Subcutaneous abdominal adipose tissue (tissue), 5 donors: Measurements from ENCODE around the gene PEX16.
"Not testable (repeated sequence)": the region's sequence is repeated elsewhere in the genome, so short reads cannot be mapped to it uniquely, and the experiment has no call there.

ENCODE experiments used
- H3K27ac ChIP-seq: one replicate; pipeline ENCODE4 v1.7.0; 2013; ENCODE audit warnings: low read depth, mild to moderate bottlenecking, inconsistent platforms, low read length, moderate library complexity
- H3K27me3 ChIP-seq, 5 donors: one replicate each; pipeline ENCODE4 v1.7.0; 2013; ENCODE audit warnings: low read length in 5 of 5, inconsistent platforms in 1 of 5; ENCODE audit not compliant: control insufficient read depth in 5 of 5, insufficient read depth in 4 of 5
- H3K36me3 ChIP-seq, 5 donors: one replicate each; pipeline ENCODE4 v1.7.0; 2013; ENCODE audit warnings: low read length in 5 of 5; ENCODE audit not compliant: control insufficient read depth in 5 of 5, insufficient read depth in 5 of 5
- H3K4me1 ChIP-seq, 5 donors: one replicate each; pipeline ENCODE4 v1.7.0; 2013; ENCODE audit warnings: low read length in 5 of 5, mild to moderate bottlenecking in 3 of 5, moderate library complexity in 1 of 5; ENCODE audit not compliant: control insufficient read depth in 5 of 5, insufficient read depth in 5 of 5
- H3K4me3 ChIP-seq, 5 donors: one replicate each; pipeline ENCODE4 v1.7.0; 2013; ENCODE audit warnings: low read length in 5 of 5, low read depth in 1 of 5
- H3K9ac ChIP-seq, 5 donors: one replicate each; pipeline ENCODE4 v1.7.0; 2013; ENCODE audit warnings: low read length in 5 of 5, mild to moderate bottlenecking in 4 of 5, moderate library complexity in 3 of 5
- H3K9me3 ChIP-seq, 5 donors: one replicate each; pipeline ENCODE4 v1.7.0; 2013; ENCODE audit warnings: low read length in 5 of 5; ENCODE audit not compliant: control insufficient read depth in 5 of 5
- donor health status: healthy.
- donor health status: healthy.
- donor health status: healthy.
- donor health status: healthy.
- donor health status: healthy.

Gene PEX16

DNA sequence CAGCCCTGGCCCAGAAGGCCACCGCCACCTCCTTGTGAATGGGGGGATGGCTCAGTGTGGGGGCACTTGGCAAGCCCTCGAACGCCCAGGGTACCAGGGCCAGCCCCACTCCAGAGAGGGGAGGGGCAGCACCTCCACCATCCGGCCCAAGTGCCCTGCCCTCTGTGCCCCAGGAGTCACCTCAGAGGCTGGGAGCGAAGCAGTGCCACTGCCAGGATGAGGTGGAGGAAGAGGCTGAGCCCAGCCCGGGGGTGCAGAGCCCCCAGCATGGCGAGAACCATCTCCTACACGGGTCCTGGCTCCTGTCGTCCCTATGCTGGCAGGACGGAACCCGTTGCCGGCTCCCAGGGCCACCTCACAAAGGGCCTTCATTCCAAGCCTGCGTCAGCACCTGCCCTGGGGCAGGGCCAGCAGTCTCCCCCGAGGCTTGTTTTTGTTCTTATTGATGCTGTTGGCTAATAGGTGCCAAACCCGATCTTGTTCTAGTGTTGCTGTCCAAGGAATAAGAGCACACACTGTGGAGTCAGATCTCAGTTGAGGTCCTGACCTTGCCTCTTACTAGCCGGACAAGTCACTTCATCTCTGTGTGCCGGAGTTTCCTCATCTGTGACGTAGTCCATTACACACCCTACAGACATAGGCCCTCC lies 10.6 kb downstream of the PEX16 start, which contains the start of gene FREY1:
TSS of gene FREY1 (minus strand) at position 307 of the 647 bp plus-strand sequence. CDS start at position 281, 26 bp downstream.
- H3K27me3 ChIP-seq = no peaks in the 10 kb centered on the region
- H3K36me3 ChIP-seq = peaks cover 0 to 61% (median 37%) of the 10 kb centered on the region in 5 donors
- no peak within 1 kb of the TSS for H3K9ac ChIP-seq
- H3K9me3 ChIP-seq = no peaks in the 10 kb centered on the region
- H3K4me1 ChIP-seq = peaks cover 0 to 3% (median 0%) of the 10 kb centered on the region in 5 donors
- H3K4me3 ChIP-seq = no peak within 1 kb of the TSS
- H3K27ac ChIP-seq = no peak within 1 kb of the TSS

- Histone ChIP-seq H3K4me3 (no peak overlapping the region), H3K9me3 (no peaks in the 10 kb centered on the region), H3K27me3 (no peaks in the 10 kb centered on the region), H3K36me3 (peaks cover 0 to 52% (median 33%) of the 10 kb centered on the region in 5 donors), H3K4me1 (peaks cover 0 to 3% (median 2%) of the 10 kb centered on the region in 5 donors), H3K27ac (no peak overlapping the region), H3K9ac (no peak overlapping the region)
These were observed 11.5 kb downstream of the PEX16 start for GRCh38 chr11:45906096-45906682.

- H3K4me3 ChIP-seq, H3K9ac ChIP-seq, H3K27ac ChIP-seq, H3K27me3 ChIP-seq, H3K4me1 ChIP-seq, H3K9me3 ChIP-seq: not testable (repeated sequence)
- peaks cover 0 to 46% (median 27%) of the 10 kb centered on the region in 5 donors for H3K36me3 ChIP-seq
These were observed 12.1 kb downstream of the PEX16 start for GRCh38 chr11:45905576-45905975.

DNA sequence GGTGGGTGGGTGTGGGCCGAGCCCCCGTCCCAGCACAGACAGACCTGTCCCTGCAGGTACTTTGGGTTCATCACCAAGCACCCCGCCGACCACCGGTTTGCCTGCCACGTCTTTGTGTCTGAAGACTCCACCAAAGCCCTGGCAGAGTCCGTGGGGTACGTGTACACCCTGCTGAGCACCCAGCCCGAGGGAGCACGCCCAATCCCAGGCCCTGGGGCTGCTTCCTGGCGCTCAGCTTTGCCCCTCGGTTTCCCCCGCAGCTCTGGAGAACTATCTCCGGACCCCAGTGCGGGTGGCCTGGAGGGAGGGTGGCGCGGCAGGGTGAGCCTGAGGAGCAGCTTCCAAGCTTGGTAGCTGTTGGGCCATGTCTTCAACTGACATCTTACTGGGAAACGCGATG lies 12.6 kb downstream of the PEX16 start:
- no peak overlapping the region for H3K4me3 ChIP-seq
- H3K4me1 ChIP-seq = peaks cover 0 to 13% (median 12%) of the 10 kb centered on the region in 5 donors
- H3K27me3 ChIP-seq = no peaks in the 10 kb centered on the region
- no peak overlapping the region for H3K27ac ChIP-seq
- H3K9ac ChIP-seq = no peak overlapping the region
- peaks cover 0 to 41% (median 22%) of the 10 kb centered on the region in 5 donors for H3K36me3 ChIP-seq
- H3K9me3 ChIP-seq = no peaks in the 10 kb centered on the region

- Histone ChIP-seq H3K27ac (no peak overlapping the region), H3K36me3 (peaks cover 0 to 35% (median 15%) of the 10 kb centered on the region in 5 donors), H3K4me3 (no peak overlapping the region), H3K9ac (no peak overlapping the region), H3K4me1 (peaks cover 0 to 17% (median 16%) of the 10 kb centered on the region in 5 donors), H3K27me3 (no peaks in the 10 kb centered on the region), H3K9me3 (no peaks in the 10 kb centered on the region)
These were observed 13.3 kb downstream of the PEX16 start for GRCh38 chr11:45904309-45904915.

GRCh38 chr11:45902452-45903380 lies 15.0 kb downstream of the PEX16 start:
- Histone ChIP-seq H3K27ac (no peak overlapping the region), H3K9ac (no peak overlapping the region), H3K4me1 (peaks cover 0 to 25% (median 23%) of the 10 kb centered on the region in 5 donors), H3K4me3 (no peak overlapping the region), H3K36me3 (peaks cover 0 to 28% (median 12%) of the 10 kb centered on the region in 5 donors), H3K9me3 (no peaks in the 10 kb centered on the region), H3K27me3 (peaks cover 0 to 14% (median 0%) of the 10 kb centered on the region in 5 donors)

- H3K4me3 ChIP-seq = peak overlapping the region in 1 of 5 donors; percentile 22
- no peak overlapping the region for H3K27ac ChIP-seq
- H3K4me1 ChIP-seq = peaks cover 0 to 25% (median 23%) of the 10 kb centered on the region in 5 donors
- H3K36me3 ChIP-seq = peaks cover 0 to 28% (median 12%) of the 10 kb centered on the region in 5 donors
- peaks cover 0 to 16% (median 0%) of the 10 kb centered on the region in 5 donors for H3K27me3 ChIP-seq
- no peaks in the 10 kb centered on the region for H3K9me3 ChIP-seq
- H3K9ac ChIP-seq = no peak overlapping the region
These were observed 16.1 kb downstream of the PEX16 start for GRCh38 chr11:45901626-45902025.

DNA sequence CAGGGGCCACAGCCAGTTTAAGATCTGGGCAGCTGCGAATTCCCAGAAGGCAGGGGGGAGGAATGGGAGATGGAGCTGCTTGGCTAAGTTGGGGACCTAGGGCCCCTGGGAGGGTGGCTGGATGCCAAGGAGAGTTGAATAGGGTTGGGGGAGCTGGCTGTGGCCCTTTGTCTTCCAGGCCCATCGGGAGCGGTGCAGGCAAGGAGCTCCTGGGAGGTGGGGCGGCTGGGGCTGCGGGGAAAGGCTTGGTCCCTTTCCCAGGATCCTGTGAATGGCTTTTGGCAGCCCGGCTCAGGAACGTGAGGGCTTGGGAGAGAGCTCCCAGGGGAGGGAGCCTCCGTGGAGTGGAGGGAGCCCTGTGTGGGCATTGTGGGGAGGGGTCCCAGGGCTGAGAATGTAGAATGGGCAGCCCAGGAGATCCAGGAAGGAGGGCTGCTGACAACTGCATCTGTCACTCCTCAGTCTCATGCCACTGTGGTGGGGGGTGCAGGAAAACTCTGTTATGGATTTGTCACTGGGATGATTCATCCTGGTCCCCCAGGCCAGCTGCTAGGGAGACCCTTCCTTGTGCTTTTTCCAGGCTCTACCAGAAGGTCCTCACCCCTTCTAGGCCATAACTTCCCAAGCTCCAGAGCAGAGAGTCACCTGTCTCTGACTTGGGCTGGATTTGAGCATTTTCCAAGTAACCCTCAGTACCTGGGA lies 16.6 kb downstream of the PEX16 start:
- peaks cover 0 to 28% (median 12%) of the 10 kb centered on the region in 5 donors for H3K36me3 ChIP-seq
- no peaks in the 10 kb centered on the region for H3K9me3 ChIP-seq
- H3K27ac ChIP-seq = no peak overlapping the region
- peak overlapping the region in 3 of 5 donors; percentile 19 to 66 (median 23) for H3K9ac ChIP-seq
- H3K27me3 ChIP-seq = peaks cover 0 to 16% (median 1%) of the 10 kb centered on the region in 5 donors
- H3K4me3 ChIP-seq = peak overlapping the region; percentile 55 to 71 (median 63)
- H3K4me1 ChIP-seq = peaks cover 0 to 25% (median 23%) of the 10 kb centered on the region in 5 donors

DNA sequence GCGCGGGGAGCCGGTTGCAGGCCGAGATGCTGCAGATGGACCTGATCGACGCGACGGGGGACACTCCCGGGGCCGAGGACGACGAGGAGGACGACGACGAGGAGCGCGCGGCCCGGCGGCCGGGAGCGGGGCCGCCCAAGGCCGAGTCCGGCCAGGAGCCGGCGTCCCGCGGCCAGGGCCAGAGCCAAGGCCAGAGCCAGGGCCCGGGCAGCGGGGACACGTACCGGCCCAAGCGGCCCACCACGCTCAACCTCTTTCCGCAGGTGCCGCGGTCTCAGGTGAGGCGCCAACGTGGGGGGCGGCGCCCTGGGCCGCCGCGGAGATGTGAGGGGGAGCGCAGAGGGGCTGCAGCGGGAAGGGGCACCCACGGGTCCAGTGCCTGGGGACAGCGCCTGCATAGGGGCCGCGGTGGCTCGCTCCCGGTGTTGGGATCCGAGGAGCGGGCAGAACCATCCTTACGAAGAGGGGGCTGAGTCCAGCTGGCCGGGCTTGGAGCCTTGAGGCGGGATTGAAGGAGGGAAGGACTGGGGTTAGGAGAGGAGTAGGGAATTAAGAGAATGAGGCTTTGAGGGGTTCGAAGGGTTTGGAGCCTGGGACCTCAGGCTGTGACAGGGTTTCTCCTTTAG lies 17.4 kb downstream of the PEX16 start:
- H3K27me3 ChIP-seq = peaks cover 0 to 19% (median 6%) of the 10 kb centered on the region in 5 donors
- not testable (repeated sequence) for H3K27ac ChIP-seq
- peak overlapping the region in 3 of 5 donors; percentile 19 to 66 (median 23) for H3K9ac ChIP-seq

More for the DNA sequence above, 17.4 kb downstream of the PEX16 start:
- H3K4me3 ChIP-seq = peak overlapping the region; percentile 55 to 71 (median 63)
- not testable (repeated sequence) for H3K9me3 ChIP-seq
- H3K36me3 ChIP-seq = peaks cover 0 to 26% (median 12%) of the 10 kb centered on the region in 5 donors
- H3K4me1 ChIP-seq = peaks cover 0 to 25% (median 23%) of the 10 kb centered on the region in 5 donors
